Lower leg skin (tissue), 3 donors: Measurements from ENCODE around the gene CPZ.

Experiments used
- CTCF ChIP-seq, 3 donors: fragments of 450-650 bp; IDR thresholded peaks; one replicate each; pipeline ENCODE4 v1.5.1; 2016; ENCODE audit warnings: antibody characterized with exemption in 3 of 3, mild to moderate bottlenecking in 3 of 3, moderate library complexity in 2 of 3
- POLR2A ChIP-seq, 2 donors: fragments of 450-650 bp; IDR thresholded peaks; one replicate each; pipeline ENCODE4 v1.6.1; 2016 to 2017; ENCODE audit warnings: antibody characterized with exemption in 2 of 2, mild to moderate bottlenecking in 1 of 2, moderate library complexity in 1 of 2

- TF ChIP-seq CTCF (IDR thresholded peaks at IDR 0.05) (no peak), POLR2A (IDR thresholded peaks at IDR 0.05) (no peak)
Measured at GRCh38 chr4:8597791-8598190, 5.2 kb downstream of the CPZ start.
